ENCODE measurements around the gene DCDC2B. TPM values are rescaled to one million over a fixed set of nuclear protein-coding genes. Genes with fewer than 3 reads are reported as not detected.

The DCDC2B gene
- total and polyA plus RNA-seq, 10 of the 15 experiments (the other 5 are each of a cell fraction or from before 2014, with no cell fraction given) = 0.12 to 0.21 (median 0.15) TPM; not detected in 7

GRCh38 chr1:32241001-32241763 is 32.3 kb downstream of the DCDC2B start (continued):
- TF ChIP-seq YBX1 (IDR thresholded peaks at IDR 0.05) (no peak), GATAD2B (conservative IDR thresholded peaks at IDR 0.05; ENCODE audit: low read depth) (no peak), POLR2A (IDR thresholded peaks at IDR 0.05; ENCODE audit: low read depth, low read length) (peak; percentile 33; the same call in 1 of the 2 replicates), REST (IDR thresholded peaks at IDR 0.05; ENCODE audit: low read depth, low read length) (no peak), CTCF (IDR thresholded peaks at IDR 0.05 in 2 of 3, conservative IDR thresholded peaks at IDR 0.05 in 1 of 3; ENCODE audit: control insufficient read depth in 2 of 3, extremely low read depth in 1 of 3, insufficient read depth in 1 of 3, low read depth in 3 of 3, low read length in 3 of 3) (peak in 2 of 3 experiments; percentile 0 to 7; a peak in 1 of 6 replicates), CEBPB (IDR thresholded peaks at IDR 0.05; ENCODE audit: borderline replicate concordance in 1 of 2, low read depth in 2 of 2, low read length in 2 of 2) (no peak), HDAC6 (IDR thresholded peaks at IDR 0.05; ENCODE audit: unreplicated experiment) (no peak), FOXK2 (IDR thresholded peaks at IDR 0.05) (no peak), HCFC1 (IDR thresholded peaks at IDR 0.05; ENCODE audit: low read length) (no peak), ASH2L (IDR thresholded peaks at IDR 0.05; ENCODE audit: borderline replicate concordance, low read depth) (no peak), WRNIP1 (IDR thresholded peaks at IDR 0.05; ENCODE audit: borderline replicate concordance, low read depth, low read length) (no peak), IKZF1 (conservative IDR thresholded peaks at IDR 0.05) (peak; percentile 30; the same call in 1 of the 2 replicates), DPF2 (IDR thresholded peaks at IDR 0.05) (0 out of 2 replicates have a peak, but pooled peaks have one; percentile 19), EGR1 (IDR thresholded peaks at IDR 0.05; ENCODE audit: borderline replicate concordance in 1 of 2, low read depth in 2 of 2, low read length in 2 of 2) (peak in 1 of 2 experiments; percentile 19; a peak in 1 of 3 replicates), TAF1 (IDR thresholded peaks at IDR 0.05; ENCODE audit: borderline replicate concordance, low read depth, low read length) (no peak), NRF1 (conservative IDR thresholded peaks at IDR 0.05; ENCODE audit: low read depth, low read length) (no peak), ATF7 (IDR thresholded peaks at IDR 0.05; ENCODE audit: low read depth) (no peak), ZSCAN29 (IDR thresholded peaks at IDR 0.05) (no peak), ZBED1 (IDR thresholded peaks at IDR 0.05; ENCODE audit: borderline replicate concordance) (no peak)
- TF ChIP-seq, protein P1, sequence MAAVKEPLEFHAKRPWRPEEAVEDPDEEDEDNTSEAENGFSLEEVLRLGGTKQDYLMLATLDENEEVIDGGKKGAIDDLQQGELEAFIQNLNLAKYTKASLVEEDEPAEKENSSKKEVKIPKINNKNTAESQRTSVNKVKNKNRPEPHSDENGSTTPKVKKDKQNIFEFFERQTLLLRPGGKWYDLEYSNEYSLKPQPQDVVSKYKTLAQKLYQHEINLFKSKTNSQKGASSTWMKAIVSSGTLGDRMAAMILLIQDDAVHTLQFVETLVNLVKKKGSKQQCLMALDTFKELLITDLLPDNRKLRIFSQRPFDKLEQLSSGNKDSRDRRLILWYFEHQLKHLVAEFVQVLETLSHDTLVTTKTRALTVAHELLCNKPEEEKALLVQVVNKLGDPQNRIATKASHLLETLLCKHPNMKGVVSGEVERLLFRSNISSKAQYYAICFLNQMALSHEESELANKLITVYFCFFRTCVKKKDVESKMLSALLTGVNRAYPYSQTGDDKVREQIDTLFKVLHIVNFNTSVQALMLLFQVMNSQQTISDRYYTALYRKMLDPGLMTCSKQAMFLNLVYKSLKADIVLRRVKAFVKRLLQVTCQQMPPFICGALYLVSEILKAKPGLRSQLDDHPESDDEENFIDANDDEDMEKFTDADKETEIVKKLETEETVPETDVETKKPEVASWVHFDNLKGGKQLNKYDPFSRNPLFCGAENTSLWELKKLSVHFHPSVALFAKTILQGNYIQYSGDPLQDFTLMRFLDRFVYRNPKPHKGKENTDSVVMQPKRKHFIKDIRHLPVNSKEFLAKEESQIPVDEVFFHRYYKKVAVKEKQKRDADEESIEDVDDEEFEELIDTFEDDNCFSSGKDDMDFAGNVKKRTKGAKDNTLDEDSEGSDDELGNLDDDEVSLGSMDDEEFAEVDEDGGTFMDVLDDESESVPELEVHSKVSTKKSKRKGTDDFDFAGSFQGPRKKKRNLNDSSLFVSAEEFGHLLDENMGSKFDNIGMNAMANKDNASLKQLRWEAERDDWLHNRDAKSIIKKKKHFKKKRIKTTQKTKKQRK (IDR thresholded peaks at IDR 0.05; ENCODE audit: low read depth, low read length) = no peak
- TF ChIP-seq, protein P2, sequence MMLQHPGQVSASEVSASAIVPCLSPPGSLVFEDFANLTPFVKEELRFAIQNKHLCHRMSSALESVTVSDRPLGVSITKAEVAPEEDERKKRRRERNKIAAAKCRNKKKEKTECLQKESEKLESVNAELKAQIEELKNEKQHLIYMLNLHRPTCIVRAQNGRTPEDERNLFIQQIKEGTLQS (IDR thresholded peaks at IDR 0.05; ENCODE audit: borderline replicate concordance, extremely low read depth, low read depth, low read length) = no peak

Data from GM12878 (cell line).